ENCODE measurements around the gene PLAU.

GRCh38 chr10:73953665-73954064 is 42.7 kb downstream of the PLAU start:
- TF ChIP-seq, protein P1, sequence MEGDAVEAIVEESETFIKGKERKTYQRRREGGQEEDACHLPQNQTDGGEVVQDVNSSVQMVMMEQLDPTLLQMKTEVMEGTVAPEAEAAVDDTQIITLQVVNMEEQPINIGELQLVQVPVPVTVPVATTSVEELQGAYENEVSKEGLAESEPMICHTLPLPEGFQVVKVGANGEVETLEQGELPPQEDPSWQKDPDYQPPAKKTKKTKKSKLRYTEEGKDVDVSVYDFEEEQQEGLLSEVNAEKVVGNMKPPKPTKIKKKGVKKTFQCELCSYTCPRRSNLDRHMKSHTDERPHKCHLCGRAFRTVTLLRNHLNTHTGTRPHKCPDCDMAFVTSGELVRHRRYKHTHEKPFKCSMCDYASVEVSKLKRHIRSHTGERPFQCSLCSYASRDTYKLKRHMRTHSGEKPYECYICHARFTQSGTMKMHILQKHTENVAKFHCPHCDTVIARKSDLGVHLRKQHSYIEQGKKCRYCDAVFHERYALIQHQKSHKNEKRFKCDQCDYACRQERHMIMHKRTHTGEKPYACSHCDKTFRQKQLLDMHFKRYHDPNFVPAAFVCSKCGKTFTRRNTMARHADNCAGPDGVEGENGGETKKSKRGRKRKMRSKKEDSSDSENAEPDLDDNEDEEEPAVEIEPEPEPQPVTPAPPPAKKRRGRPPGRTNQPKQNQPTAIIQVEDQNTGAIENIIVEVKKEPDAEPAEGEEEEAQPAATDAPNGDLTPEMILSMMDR (conservative IDR thresholded peaks at IDR 0.05; ENCODE audit: low read depth, low read length) = no peak
- TF ChIP-seq POLR2A (IDR thresholded peaks at IDR 0.05; ENCODE audit: low read depth, low read length) (no peak), RFX5 (IDR thresholded peaks at IDR 0.05; ENCODE audit: low read depth, low read length) (no peak), CEBPB (IDR thresholded peaks at IDR 0.05; ENCODE audit: low read depth, low read length) (no peak), USF2 (IDR thresholded peaks at IDR 0.05; ENCODE audit: low read depth, low read length) (no peak), FOS (IDR thresholded peaks at IDR 0.05; ENCODE audit: low read depth, low read length) (no peak), NFE2L2 (IDR thresholded peaks at IDR 0.05; ENCODE audit: low read depth, low read length) (no peak), MXI1 (IDR thresholded peaks at IDR 0.05; ENCODE audit: borderline replicate concordance, low read depth, low read length) (no peak), BHLHE40 (IDR thresholded peaks at IDR 0.05; ENCODE audit: low read depth, low read length) (no peak), RCOR1 (IDR thresholded peaks at IDR 0.05; ENCODE audit: insufficient replicate concordance, low read length) (no peak), SMC3 (IDR thresholded peaks at IDR 0.05; ENCODE audit: low read depth, low read length) (no peak), MAFK (IDR thresholded peaks at IDR 0.05; ENCODE audit: low read depth, low read length) (no peak)
- TF ChIP-seq, protein P2, sequence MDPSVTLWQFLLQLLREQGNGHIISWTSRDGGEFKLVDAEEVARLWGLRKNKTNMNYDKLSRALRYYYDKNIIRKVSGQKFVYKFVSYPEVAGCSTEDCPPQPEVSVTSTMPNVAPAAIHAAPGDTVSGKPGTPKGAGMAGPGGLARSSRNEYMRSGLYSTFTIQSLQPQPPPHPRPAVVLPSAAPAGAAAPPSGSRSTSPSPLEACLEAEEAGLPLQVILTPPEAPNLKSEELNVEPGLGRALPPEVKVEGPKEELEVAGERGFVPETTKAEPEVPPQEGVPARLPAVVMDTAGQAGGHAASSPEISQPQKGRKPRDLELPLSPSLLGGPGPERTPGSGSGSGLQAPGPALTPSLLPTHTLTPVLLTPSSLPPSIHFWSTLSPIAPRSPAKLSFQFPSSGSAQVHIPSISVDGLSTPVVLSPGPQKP (IDR thresholded peaks at IDR 0.05; ENCODE audit: borderline replicate concordance, low read depth, low read length) = no peak
